ENCODE measurements around the gene GPR173.

The GPR173 gene

GRCh38 chrX:53071604-53072417, 23.2 kb downstream of the GPR173 start:
- DNase-seq = peak; percentile 88

GRCh38 chrX:53072418-53073114, 24.0 kb downstream of the GPR173 start:
- DNase-seq = no peak

- DNase-seq = peak; percentile 95
Measured at GRCh38 chrX:53073115-53073586, 24.6 kb downstream of the GPR173 start.

GRCh38 chrX:53075011-53075410, 26.4 kb downstream of the GPR173 start:
- no peak for DNase-seq

GRCh38 chrX:53076671-53077070, 28.1 kb downstream of the GPR173 start:
- DNase-seq = no peak

GRCh38 chrX:53077207-53078197, 28.9 kb downstream of the GPR173 start:
- DNase-seq = peak; percentile 22

GRCh38 chrX:53078943-53079342, 30.4 kb downstream of the GPR173 start:
- DNase-seq = no peak

- DNase-seq = peak; percentile 43
Measured at GRCh38 chrX:53080628-53081580, 32.3 kb downstream of the GPR173 start.

- peak; percentile 98 for DNase-seq
Measured at GRCh38 chrX:53081925-53082772, 33.6 kb downstream of the GPR173 start, which contains the start of gene TSPYL2. Gene TSPYL2, plus strand, starts transcription at chrX:53082367. Its CDS starts 132 bp downstream, at chrX:53082499.

- DNase-seq = no peak
Measured at GRCh38 chrX:53082773-53083616, 34.4 kb downstream of the GPR173 start.

GRCh38 chrX:53084043-53084570, 35.5 kb downstream of the GPR173 start:
- DNase-seq = no peak

- DNase-seq = no peak
Measured at GRCh38 chrX:53084863-53085262, 36.3 kb downstream of the GPR173 start.

GRCh38 chrX:53085661-53086229, 37.2 kb downstream of the GPR173 start:
- DNase-seq = no peak

- no peak for DNase-seq
Measured at GRCh38 chrX:53086464-53086863, 37.9 kb downstream of the GPR173 start.

GRCh38 chrX:53087388-53087831, 38.8 kb downstream of the GPR173 start:
- no peak for DNase-seq

GRCh38 chrX:53088136-53088974, 39.8 kb downstream of the GPR173 start:
- DNase-seq = peak; percentile 95

- peak; percentile 78 for DNase-seq
Measured at GRCh38 chrX:53089224-53089842, 40.7 kb downstream of the GPR173 start.

Measured in NCI-H82 (cell line).